ENCODE results near the gene SNAI3.

GRCh38 chr16:88631920-88632586 lies 54.3 kb downstream of the SNAI3 start:
- no peak for TF ChIP-seq CTCF (IDR thresholded peaks at IDR 0.05; ENCODE audit: insufficient read depth, low read length, poor library complexity, severe bottlenecking)
- TF ChIP-seq EZH2phosphoT487 (conservative IDR thresholded peaks at IDR 0.05; ENCODE audit: low read length) = no peak

All from SU-DHL-6 (cell line).